Endothelial cell of umbilical vein (primary cell): Measurements from ENCODE around the gene SPEM2. TPM values are rescaled to one million over a fixed set of nuclear protein-coding genes. Genes with fewer than 3 reads are reported as not detected.
A peak's percentile ranks its signal among the peaks of the same experiment; 100 is the strongest.

ENCODE experiments used
- BruUV-seq: library from RNA; stranded (reverse); fragments of 400-500 nt; replicated peaks from 2 replicates; lab custom pipeline; 2021; lab: Mats Ljungman, UMichigan
- CTCF ChIA-PET: fragments of 300-600, 350-600 bp; sonication (Branson Sonifier 250); formaldehyde crosslinking; loops from one replicate; lab custom pipeline; 2021; ENCODE audit warnings: antibody characterized with exemption, inconsistent platforms; lab: Charles Lee
- POLR2A ChIA-PET: fragments of 300-600, 350-600 bp; sonication (Branson Sonifier 250); formaldehyde crosslinking; loops from one replicate; lab custom pipeline; 2021; ENCODE audit warnings: antibody characterized with exemption, inconsistent platforms; lab: Charles Lee
- DNase-seq: peaks from one replicate; pipeline ENCODE4 v3.0.0-alpha.2; 2011; ENCODE audit warnings: low read depth, low spot score
- FAIRE-seq: peaks from 2 replicates; lab custom pipeline; 2011; peaks lifted over from hg19 to GRCh38; lab: Jason Lieb, UNC
- H2AFZ ChIP-seq: 2 replicates; pipeline ENCODE4 v1.6.0; 2012; ENCODE audit warnings: low read depth, low read length, control low read depth, inconsistent platforms
- H3K27ac ChIP-seq: 2 replicates; pipeline ENCODE4 v1.5.1; 2011; ENCODE audit warnings: low read depth, mild to moderate bottlenecking, control low read depth, low read length, moderate library complexity; ENCODE audit not compliant: insufficient read depth
- H3K27me3 ChIP-seq, 2 experiments: 2 replicates each; pipeline versions ENCODE4 v1.6.0 to v1.6.1; 2011; ENCODE audit warnings: low read length in 2 of 2, mixed read lengths in 1 of 2; ENCODE audit not compliant: control insufficient read depth in 2 of 2, insufficient read depth in 2 of 2
- H3K36me3 ChIP-seq, 2 experiments: 2 replicates in 1 of 2; 3 replicates in 1 of 2; pipeline ENCODE4 v1.5.1; 2011; ENCODE audit warnings: low read length in 2 of 2, mild to moderate bottlenecking in 1 of 2, moderate library complexity in 1 of 2; ENCODE audit not compliant: control insufficient read depth in 2 of 2, insufficient read depth in 2 of 2; ENCODE audit errors: extremely low read depth in 1 of 2
- H3K4me1 ChIP-seq: 3 replicates; pipeline ENCODE4 v1.5.1; 2011; ENCODE audit warnings: mild to moderate bottlenecking, low read length; ENCODE audit not compliant: control insufficient read depth, insufficient read depth; ENCODE audit errors: extremely low read depth
- H3K4me2 ChIP-seq: 2 replicates; pipeline ENCODE4 v1.6.1; 2011; ENCODE audit warnings: low read length, control low read depth, mixed read lengths; ENCODE audit not compliant: insufficient read depth
- H3K4me3 ChIP-seq, 3 experiments: fragments of 200-600 bp in 1 of 3; sonication (generic), shearing (Covaris generic) in 1 of 3; replicated peaks in 1 of 3; 2 replicates each; pipeline ENCODE4 v1.5.1; 2011 to 2016; ENCODE audit warnings: control low read depth in 3 of 3, low read length in 3 of 3, mild to moderate bottlenecking in 2 of 3, inconsistent platforms in 1 of 3, low read depth in 1 of 3, moderate library complexity in 1 of 3; ENCODE audit not compliant: insufficient read depth in 1 of 3
- H3K79me2 ChIP-seq: 2 replicates; pipeline ENCODE4 v1.6.0; 2012; ENCODE audit warnings: low read length, inconsistent platforms; ENCODE audit not compliant: control insufficient read depth, insufficient read depth
- H3K9ac ChIP-seq: replicated peaks from 2 replicates; pipeline ENCODE3; 2011; ENCODE audit warnings: low read length, control low read depth; ENCODE audit not compliant: insufficient read depth; ENCODE audit errors: extremely low read depth
- H3K9me1 ChIP-seq: replicated peaks from 3 replicates; pipeline ENCODE4 v1.6.0; 2011; ENCODE audit warnings: mild to moderate bottlenecking, low read length; ENCODE audit not compliant: control insufficient read depth, insufficient read depth; ENCODE audit errors: extremely low read depth
- H3K9me3 ChIP-seq: replicated peaks from 2 replicates; pipeline ENCODE4 v1.5.1; 2012; ENCODE audit warnings: low read length, inconsistent platforms; ENCODE audit not compliant: control insufficient read depth, insufficient read depth
- H4K20me1 ChIP-seq: replicated peaks from 2 replicates; pipeline ENCODE3; 2011; ENCODE audit warnings: mild to moderate bottlenecking, low read length; ENCODE audit not compliant: control insufficient read depth, insufficient read depth; ENCODE audit errors: extremely low read depth
- EZH2 ChIP-seq: IDR thresholded peaks from 2 replicates; pipeline ENCODE4 v1.6.1; 2012; ENCODE audit warnings: borderline replicate concordance, low read depth, mild to moderate bottlenecking, moderate library complexity, low read length, inconsistent platforms; ENCODE audit not compliant: severe bottlenecking
- FOS ChIP-seq: IDR thresholded peaks from 2 replicates; pipeline ENCODE4 v1.6.1; 2011; ENCODE audit warnings: mild to moderate bottlenecking, low read length, moderate library complexity, borderline replicate concordance; ENCODE audit not compliant: insufficient read depth
- GATA2 ChIP-seq: IDR thresholded peaks from 2 replicates; pipeline ENCODE4 v1.7.0; 2011; ENCODE audit warnings: low read depth, mild to moderate bottlenecking, moderate library complexity, mixed read lengths, low read length; ENCODE audit not compliant: insufficient read length, insufficient read depth
- JUN ChIP-seq: IDR thresholded peaks from 2 replicates; pipeline ENCODE4 v1.6.1; 2011; ENCODE audit warnings: borderline replicate concordance, low read depth; ENCODE audit not compliant: insufficient read length, insufficient read depth
- MYC ChIP-seq: IDR thresholded peaks from one replicate; pipeline ENCODE4 v1.6.1; 2011; ENCODE audit warnings: mild to moderate bottlenecking, low read depth, low read length
- dilution Hi-C: fragments of 300-500 bp; cut with MboI; formaldehyde crosslinking; loops from one replicate; pipeline ENCODE4 v1.15.0; 2019; ENCODE audit warnings: low sequenced_read_pairs; ENCODE audit not compliant: extremely low pct_ligation_motif_present
- intact Hi-C: fragments of 100-400 bp; cut with micrococcal nuclease; formaldehyde crosslinking; loops from one replicate; pipeline ENCODE4 v1.10.0; 2022
- polyA plus RNA-seq, 4 experiments: library from polyadenylated mRNA; depleted of rRNA in 3 of 4; stranded (reverse) in 3 of 4; unstranded in 1 of 4; fragments of >200 nt; gene quantifications; 2 replicates each; pipeline versions ENCODE4 v1.2.1 to v1.2.3, GENCODE V29; 2011 to 2012; ENCODE audit warnings: missing spikeins in 1 of 4
- total RNA-seq: library from RNA; stranded (reverse); gene quantifications from 2 replicates; pipeline ENCODE4 v1.2.3, GENCODE V29; 2021
- TF ChIP-seq, protein P1 (sequence below), 2 donors: IDR thresholded peaks; 1 replicate in 1 of 2; 2 replicates in 1 of 2; pipeline ENCODE4 v1.5.1; 2011; ENCODE audit warnings: low read length in 2 of 2, mild to moderate bottlenecking in 2 of 2, moderate library complexity in 2 of 2, control low read depth in 1 of 2, inconsistent platforms in 1 of 2, low read depth in 1 of 2; ENCODE audit not compliant: insufficient read depth in 1 of 2; ENCODE audit errors: extremely low read depth in 1 of 2
- TF ChIP-seq, protein P2 (sequence below): IDR thresholded peaks from 2 replicates; pipeline ENCODE4 v1.6.1; 2011; ENCODE audit not compliant: insufficient read depth, insufficient read length

Gene SPEM2
- total and polyA plus RNA-seq, 2 donors (not counting 3 experiments of a cell fraction or from before 2014, with no cell fraction given) = not detected

DNA sequence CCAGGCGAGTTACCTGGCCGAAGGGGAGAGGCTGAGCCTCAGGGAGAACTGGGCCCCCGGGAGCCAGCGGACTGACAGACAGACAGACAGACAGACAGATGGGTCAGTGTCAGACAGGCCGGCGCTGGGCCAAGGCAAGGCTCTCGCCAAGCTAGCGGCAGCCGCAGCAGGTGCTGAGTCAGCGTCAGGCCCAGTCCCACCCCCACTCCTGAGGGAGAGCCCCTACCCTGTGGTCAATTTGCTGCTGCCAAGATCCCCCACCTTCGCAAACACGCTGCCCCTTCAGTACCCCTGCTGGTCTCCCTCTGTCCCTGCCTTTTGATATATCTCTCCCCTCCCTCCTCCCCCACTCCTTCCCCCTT, 15.4 kb downstream of the SPEM2 start:
- TF ChIP-seq FOS = no peak
- DNase-seq = peak; percentile 22

DNA sequence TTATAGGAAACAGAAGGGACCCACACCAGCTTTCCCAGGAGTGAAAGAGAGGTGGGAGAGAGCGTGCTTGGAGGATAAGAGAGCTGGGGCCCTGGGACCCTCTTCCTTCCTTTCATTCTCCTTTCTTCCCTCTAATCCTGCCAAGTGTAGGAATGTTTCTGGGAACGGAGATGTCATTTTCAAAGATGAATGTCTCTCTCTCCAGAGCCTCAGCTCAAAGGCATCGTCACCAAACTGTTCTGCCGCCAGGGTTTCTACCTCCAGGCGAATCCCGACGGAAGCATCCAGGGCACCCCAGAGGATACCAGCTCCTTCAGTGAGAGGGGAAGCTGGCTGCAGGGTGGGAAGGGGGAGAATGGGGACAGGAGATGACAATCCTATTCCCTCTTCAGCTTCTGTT, 15.8 kb downstream of the SPEM2 start:
- no peaks in the 10 kb centered on the region for H3K9me1 ChIP-seq
- H3K4me1 ChIP-seq = peaks cover 23% of the 10 kb centered on the region
- H2AFZ ChIP-seq = no peak overlapping the region
- H3K27ac ChIP-seq = no peak overlapping the region
- H4K20me1 ChIP-seq = no peaks in the 10 kb centered on the region
- no peak overlapping the region for H3K9ac ChIP-seq
- DNase-seq (no peak), FAIRE-seq (no peak)
- BruUV-seq = no TSS peak
- H3K4me3 ChIP-seq = no peak overlapping the region
- TF ChIP-seq, protein P1, sequence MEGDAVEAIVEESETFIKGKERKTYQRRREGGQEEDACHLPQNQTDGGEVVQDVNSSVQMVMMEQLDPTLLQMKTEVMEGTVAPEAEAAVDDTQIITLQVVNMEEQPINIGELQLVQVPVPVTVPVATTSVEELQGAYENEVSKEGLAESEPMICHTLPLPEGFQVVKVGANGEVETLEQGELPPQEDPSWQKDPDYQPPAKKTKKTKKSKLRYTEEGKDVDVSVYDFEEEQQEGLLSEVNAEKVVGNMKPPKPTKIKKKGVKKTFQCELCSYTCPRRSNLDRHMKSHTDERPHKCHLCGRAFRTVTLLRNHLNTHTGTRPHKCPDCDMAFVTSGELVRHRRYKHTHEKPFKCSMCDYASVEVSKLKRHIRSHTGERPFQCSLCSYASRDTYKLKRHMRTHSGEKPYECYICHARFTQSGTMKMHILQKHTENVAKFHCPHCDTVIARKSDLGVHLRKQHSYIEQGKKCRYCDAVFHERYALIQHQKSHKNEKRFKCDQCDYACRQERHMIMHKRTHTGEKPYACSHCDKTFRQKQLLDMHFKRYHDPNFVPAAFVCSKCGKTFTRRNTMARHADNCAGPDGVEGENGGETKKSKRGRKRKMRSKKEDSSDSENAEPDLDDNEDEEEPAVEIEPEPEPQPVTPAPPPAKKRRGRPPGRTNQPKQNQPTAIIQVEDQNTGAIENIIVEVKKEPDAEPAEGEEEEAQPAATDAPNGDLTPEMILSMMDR (IDR thresholded peaks at IDR 0.05; ENCODE audit: extremely low read depth in 1 of 2, insufficient read depth in 1 of 2, low read depth in 1 of 2, low read length in 2 of 2) = no peak
- TF ChIP-seq JUN (no peak), GATA2 (no peak), EZH2 (no peak), MYC (no peak)
- TF ChIP-seq, protein P2, sequence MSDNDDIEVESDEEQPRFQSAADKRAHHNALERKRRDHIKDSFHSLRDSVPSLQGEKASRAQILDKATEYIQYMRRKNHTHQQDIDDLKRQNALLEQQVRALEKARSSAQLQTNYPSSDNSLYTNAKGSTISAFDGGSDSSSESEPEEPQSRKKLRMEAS = no peak
- H3K27me3 ChIP-seq = peaks cover 23 to 34% of the 10 kb centered on the region in 2 experiments
- intact Hi-C loops = no loop called here
- dilution Hi-C loops = no loop called here
- H3K4me2 ChIP-seq = no peak overlapping the region
- no peaks in the 10 kb centered on the region for H3K36me3 ChIP-seq
- POLR2A ChIA-PET = interaction anchor here (0.6 to 1.6 kb wide), 3 partner anchors 43 to 133 kb away, joined by 4 to 6 read pairs (median 5); partner anchors contain the start of gene POLR2A
- no peaks in the 10 kb centered on the region for H3K9me3 ChIP-seq
- CTCF ChIA-PET = interaction anchor here (0.6 to 3.0 kb wide), 9 partner anchors 8 to 119 kb away, joined by 3 to 17 read pairs (median 3); no protein-coding TSS in a partner anchor
- H3K79me2 ChIP-seq = no peaks in the 10 kb centered on the region

More for the DNA sequence above, 15.4 kb downstream of the SPEM2 start:
- CTCF ChIA-PET = interaction anchor here (0.6 to 3.0 kb wide), 10 partner anchors 8 to 120 kb away, joined by 3 to 17 read pairs (median 3); partner anchors contain the start of gene PLSCR3
- H2AFZ ChIP-seq = no peak overlapping the region
- peaks cover 22 to 30% of the 10 kb centered on the region in 2 experiments for H3K27me3 ChIP-seq
- no peaks in the 10 kb centered on the region for H3K9me3 ChIP-seq
- intact Hi-C loops = no loop called here
- peaks cover 28% of the 10 kb centered on the region for H3K4me1 ChIP-seq
- peak; percentile 62 for FAIRE-seq
- POLR2A ChIA-PET = interaction anchor here (0.6 to 1.6 kb wide), 4 partner anchors 38 to 133 kb away, joined by 3 to 6 read pairs (median 4); partner anchors contain the start of genes POLR2A and ZBTB4
- no peaks in the 10 kb centered on the region for H3K9me1 ChIP-seq
- dilution Hi-C loops = no loop called here
- no peaks in the 10 kb centered on the region for H3K79me2 ChIP-seq
- no peak overlapping the region for H3K9ac ChIP-seq
- H3K27ac ChIP-seq = no peak overlapping the region
- H4K20me1 ChIP-seq = no peaks in the 10 kb centered on the region
- no TSS peak for BruUV-seq
- H3K36me3 ChIP-seq = no peaks in the 10 kb centered on the region
- H3K4me3 ChIP-seq = peak overlapping the region in 1 of 3 experiments; percentile 30
- peak overlapping the region; percentile 43 for H3K4me2 ChIP-seq
